Measurements from ENCODE around the gene MYO18A. TPM values are rescaled to one million over a fixed set of nuclear protein-coding genes. Genes with fewer than 3 reads are reported as not detected.
"Not testable (repeated sequence)": the region's sequence is repeated elsewhere in the genome, so short reads cannot be mapped to it uniquely, and the experiment has no call there.

MYO18A gene
- total RNA-seq, 1 donor from 2014 or later = 465 TPM

GRCh38 chr17:29212094-29212631, 32.0 kb upstream of the MYO18A start:
- no peaks in the 10 kb centered on the region for H3K4me1 Mint-ChIP-seq (ENCODE audit: low read depth, unreplicated experiment)
- H3K9me3 Mint-ChIP-seq (ENCODE audit: unreplicated experiment) = no peaks in the 10 kb centered on the region
- H3K36me3 Mint-ChIP-seq (ENCODE audit: unreplicated experiment) = no peaks in the 10 kb centered on the region
- no peaks in the 10 kb centered on the region for H3K27me3 Mint-ChIP-seq (ENCODE audit: unreplicated experiment)
- H3K4me3 Mint-ChIP-seq (ENCODE audit: unreplicated experiment) = no peak overlapping the region
- H3K27ac Mint-ChIP-seq (ENCODE audit: unreplicated experiment) = no peak overlapping the region
- DNase-seq = no peak
- TF ChIP-seq CTCF (IDR thresholded peaks at IDR 0.05; ENCODE audit: partially characterized antibody, unreplicated experiment) = no peak

- H3K4me1 Mint-ChIP-seq (ENCODE audit: low read depth, unreplicated experiment) = no peaks in the 10 kb centered on the region
- H3K36me3 Mint-ChIP-seq (ENCODE audit: unreplicated experiment) = no peaks in the 10 kb centered on the region
- no peak overlapping the region for H3K27ac Mint-ChIP-seq (ENCODE audit: unreplicated experiment)
- no peak overlapping the region for H3K4me3 Mint-ChIP-seq (ENCODE audit: unreplicated experiment)
- no peak for TF ChIP-seq CTCF (IDR thresholded peaks at IDR 0.05; ENCODE audit: partially characterized antibody, unreplicated experiment)
- H3K9me3 Mint-ChIP-seq (ENCODE audit: unreplicated experiment) = no peaks in the 10 kb centered on the region
- H3K27me3 Mint-ChIP-seq (ENCODE audit: unreplicated experiment) = no peaks in the 10 kb centered on the region
- no peak for DNase-seq
Observed at GRCh38 chr17:29210879-29211278, 30.7 kb upstream of the MYO18A start.

- no peak overlapping the region for H3K27ac Mint-ChIP-seq (ENCODE audit: unreplicated experiment)
- no peak for TF ChIP-seq CTCF (IDR thresholded peaks at IDR 0.05; ENCODE audit: partially characterized antibody, unreplicated experiment)
- no peaks in the 10 kb centered on the region for H3K9me3 Mint-ChIP-seq (ENCODE audit: unreplicated experiment)
- H3K4me3 Mint-ChIP-seq (ENCODE audit: unreplicated experiment) = no peak overlapping the region
- H3K4me1 Mint-ChIP-seq (ENCODE audit: low read depth, unreplicated experiment) = no peaks in the 10 kb centered on the region
- H3K36me3 Mint-ChIP-seq (ENCODE audit: unreplicated experiment) = no peaks in the 10 kb centered on the region
- DNase-seq = no peak
- H3K27me3 Mint-ChIP-seq (ENCODE audit: unreplicated experiment) = no peaks in the 10 kb centered on the region
Observed at GRCh38 chr17:29209073-29209472, 28.9 kb upstream of the MYO18A start.

- Mint-ChIP-seq H3K27ac (ENCODE audit: unreplicated experiment) (no peak overlapping the region), H3K27me3 (ENCODE audit: unreplicated experiment) (no peaks in the 10 kb centered on the region), H3K36me3 (ENCODE audit: unreplicated experiment) (no peaks in the 10 kb centered on the region), H3K4me3 (ENCODE audit: unreplicated experiment) (no peak overlapping the region), H3K4me1 (ENCODE audit: low read depth, unreplicated experiment) (no peaks in the 10 kb centered on the region), H3K9me3 (ENCODE audit: unreplicated experiment) (no peaks in the 10 kb centered on the region)
- no peak for TF ChIP-seq CTCF (IDR thresholded peaks at IDR 0.05; ENCODE audit: partially characterized antibody, unreplicated experiment)
- DNase-seq = no peak
Observed at GRCh38 chr17:29207975-29208374, 27.8 kb upstream of the MYO18A start.

- no peaks in the 10 kb centered on the region for H3K36me3 Mint-ChIP-seq (ENCODE audit: unreplicated experiment)
- no peak for DNase-seq
Observed at GRCh38 chr17:29205047-29205446, 24.8 kb upstream of the MYO18A start.

GRCh38 chr17:29204068-29204804, 24.0 kb upstream of the MYO18A start:
- H3K27ac Mint-ChIP-seq (ENCODE audit: unreplicated experiment); H3K4me3 Mint-ChIP-seq (ENCODE audit: unreplicated experiment): not testable (repeated sequence)

More at GRCh38 chr17:29205047-29205446, 24.8 kb upstream of the MYO18A start:
- Mint-ChIP-seq H3K4me3 (ENCODE audit: unreplicated experiment) (no peak overlapping the region), H3K4me1 (ENCODE audit: low read depth, unreplicated experiment) (no peaks in the 10 kb centered on the region), H3K27ac (ENCODE audit: unreplicated experiment) (no peak overlapping the region), H3K9me3 (ENCODE audit: unreplicated experiment) (no peaks in the 10 kb centered on the region), H3K27me3 (ENCODE audit: unreplicated experiment) (no peaks in the 10 kb centered on the region)
- no peak for TF ChIP-seq CTCF (IDR thresholded peaks at IDR 0.05; ENCODE audit: partially characterized antibody, unreplicated experiment)

More at GRCh38 chr17:29204068-29204804, 24.0 kb upstream of the MYO18A start:
- not testable (repeated sequence) for DNase-seq; H3K27me3 Mint-ChIP-seq (ENCODE audit: unreplicated experiment); H3K4me1 Mint-ChIP-seq (ENCODE audit: low read depth, unreplicated experiment); H3K9me3 Mint-ChIP-seq (ENCODE audit: unreplicated experiment); H3K36me3 Mint-ChIP-seq (ENCODE audit: unreplicated experiment)

Measured in glutamatergic neuron (in vitro differentiated cells).